ENCODE measurements around the gene TMEM132D.

GRCh38 chr12:129084875-129085826 is 818.7 kb downstream of the TMEM132D start:
- TF ChIP-seq EZH2 (IDR thresholded peaks at IDR 0.05; ENCODE audit: borderline replicate concordance, low read depth, low read length, poor library complexity, severe bottlenecking) (no peak), CTCF (conservative IDR thresholded peaks at IDR 0.05; ENCODE audit: low read depth, low read length) (no peak)
